Measurements from ENCODE around the gene NCEH1. TPM values are rescaled to one million over a fixed set of nuclear protein-coding genes. Genes with fewer than 3 reads are reported as not detected.

Gene NCEH1
- total and polyA plus RNA-seq, 9 of the 15 experiments (the other 6 are each of a cell fraction or from before 2014, with no cell fraction given), result 1.3 to 5.0 (median 2.8) TPM

GRCh38 chr3:172627057-172627809, 83.6 kb downstream of the NCEH1 start (continued):
- no peak for TF ChIP-seq GMEB1 (CRISPR knock-in tag; IDR thresholded peaks at IDR 0.05)
- no peak for TF ChIP-seq CREBBP (IDR thresholded peaks at IDR 0.05; ENCODE audit: low read depth, low read length)
- peak; percentile 73 for TF ChIP-seq ATF3 (IDR thresholded peaks at IDR 0.05)
- TF ChIP-seq ATF3 (CRISPR knock-in tag; conservative IDR thresholded peaks at IDR 0.05), result no peak
- no peak for TF ChIP-seq E2F4 (CRISPR knock-in tag; IDR thresholded peaks at IDR 0.05; ENCODE audit: low read depth)
- TF ChIP-seq ARID4B (CRISPR knock-in tag; IDR thresholded peaks at IDR 0.05), result no peak
- TF ChIP-seq CEBPB (tag; IDR thresholded peaks at IDR 0.05), result peak; percentile 86
- TF ChIP-seq RFX1 (IDR thresholded peaks at IDR 0.05), result 0 out of 2 replicates have a peak, but pooled peaks have one; percentile 9
